ENCODE results near the gene EIF2AK2. TPM values are rescaled to one million over a fixed set of nuclear protein-coding genes. Genes with fewer than 3 reads are reported as not detected.
"Not testable (repeated sequence)": the region's sequence is repeated elsewhere in the genome, so short reads cannot be mapped to it uniquely, and the experiment has no call there.

Gene EIF2AK2
- 10 to 100 TPM; 18.6 to 31.1 (median 24.2) TPM for total RNA-seq
- 1 to 10 TPM; 2.4 to 5.7 TPM for polyA plus RNA-seq
- long read RNA-seq, donor 1, full-length matches to known transcripts: 7 of 15 reads
- long read RNA-seq, donor 1, partial matches to known transcripts: 6 of 15 reads
- long read RNA-seq, donor 1, other reads (novel, unspliced or antisense): 2 of 15 reads
- long read RNA-seq, donor 2, full-length matches to known transcripts: 4 of 31 reads
- long read RNA-seq, donor 2, partial matches to known transcripts: 12 of 31 reads
- long read RNA-seq, donor 2, other reads (novel, unspliced or antisense): 15 of 31 reads
- long read RNA-seq, donor 3, full-length matches to known transcripts: 29 of 49 reads
- long read RNA-seq, donor 3, partial matches to known transcripts: 10 of 49 reads
- long read RNA-seq, donor 3, other reads (novel, unspliced or antisense): 10 of 49 reads

GRCh38 chr2:37156857-37157714 lies at the start of gene EIF2AK2:
Gene EIF2AK2 (minus strand): TSS chr2:37156980. CDS start chr2:37147806, 9,174 bp downstream.
- DNase-seq (peak; percentile 83 to 88), ATAC-seq (peak; percentile 84 to 95 (median 89))
- Histone ChIP-seq H3K9me3 (no peaks in the 10 kb centered on the region), H3K4me1 (peaks cover 4 to 48% (median 16%) of the 10 kb centered on the region in 9 donors), H3K36me3 (peaks cover 0 to 22% (median 0%) of the 10 kb centered on the region in 9 donors), H3K4me3 (peak within 1 kb of the TSS; percentile 69 to 98 (median 90)), H3K27me3 (no peaks in the 10 kb centered on the region), H3K27ac (peak within 1 kb of the TSS; percentile 85 to 96 (median 94))
- intact Hi-C loops (cut with DNase I): loop anchor here in 1 of 10 donors (5.0 kb wide), 1 partner anchor 40 kb away; the partner anchor contains the start of gene CEBPZOS
- WGBS, 2 donors: 10 to 12% methylated on average over 46 to 55 of the region's 55 CpGs
- TF ChIP-seq, protein P1, sequence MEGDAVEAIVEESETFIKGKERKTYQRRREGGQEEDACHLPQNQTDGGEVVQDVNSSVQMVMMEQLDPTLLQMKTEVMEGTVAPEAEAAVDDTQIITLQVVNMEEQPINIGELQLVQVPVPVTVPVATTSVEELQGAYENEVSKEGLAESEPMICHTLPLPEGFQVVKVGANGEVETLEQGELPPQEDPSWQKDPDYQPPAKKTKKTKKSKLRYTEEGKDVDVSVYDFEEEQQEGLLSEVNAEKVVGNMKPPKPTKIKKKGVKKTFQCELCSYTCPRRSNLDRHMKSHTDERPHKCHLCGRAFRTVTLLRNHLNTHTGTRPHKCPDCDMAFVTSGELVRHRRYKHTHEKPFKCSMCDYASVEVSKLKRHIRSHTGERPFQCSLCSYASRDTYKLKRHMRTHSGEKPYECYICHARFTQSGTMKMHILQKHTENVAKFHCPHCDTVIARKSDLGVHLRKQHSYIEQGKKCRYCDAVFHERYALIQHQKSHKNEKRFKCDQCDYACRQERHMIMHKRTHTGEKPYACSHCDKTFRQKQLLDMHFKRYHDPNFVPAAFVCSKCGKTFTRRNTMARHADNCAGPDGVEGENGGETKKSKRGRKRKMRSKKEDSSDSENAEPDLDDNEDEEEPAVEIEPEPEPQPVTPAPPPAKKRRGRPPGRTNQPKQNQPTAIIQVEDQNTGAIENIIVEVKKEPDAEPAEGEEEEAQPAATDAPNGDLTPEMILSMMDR (IDR thresholded peaks at IDR 0.05): no peak

GRCh38 chr2:37205689-37206341 lies 49.0 kb upstream of the EIF2AK2 start:
- Histone ChIP-seq H3K36me3 (peaks cover 0 to 100% (median 86%) of the 10 kb centered on the region in 9 donors), H3K4me3 (no peak overlapping the region), H3K9me3 (peaks cover 0 to 56% (median 17%) of the 10 kb centered on the region in 11 donors), H3K4me1 (no peaks in the 10 kb centered on the region), H3K27ac (no peak overlapping the region), H3K27me3 (no peaks in the 10 kb centered on the region)
- no peak for ATAC-seq
- TF ChIP-seq, protein P1 (IDR thresholded peaks at IDR 0.05): no peak
- WGBS, 2 donors: 90 to 91% methylated on average over 5 of the region's 5 CpGs
- DNase-seq: no peak
- intact Hi-C loops (cut with DNase I): no loop called here

DNA sequence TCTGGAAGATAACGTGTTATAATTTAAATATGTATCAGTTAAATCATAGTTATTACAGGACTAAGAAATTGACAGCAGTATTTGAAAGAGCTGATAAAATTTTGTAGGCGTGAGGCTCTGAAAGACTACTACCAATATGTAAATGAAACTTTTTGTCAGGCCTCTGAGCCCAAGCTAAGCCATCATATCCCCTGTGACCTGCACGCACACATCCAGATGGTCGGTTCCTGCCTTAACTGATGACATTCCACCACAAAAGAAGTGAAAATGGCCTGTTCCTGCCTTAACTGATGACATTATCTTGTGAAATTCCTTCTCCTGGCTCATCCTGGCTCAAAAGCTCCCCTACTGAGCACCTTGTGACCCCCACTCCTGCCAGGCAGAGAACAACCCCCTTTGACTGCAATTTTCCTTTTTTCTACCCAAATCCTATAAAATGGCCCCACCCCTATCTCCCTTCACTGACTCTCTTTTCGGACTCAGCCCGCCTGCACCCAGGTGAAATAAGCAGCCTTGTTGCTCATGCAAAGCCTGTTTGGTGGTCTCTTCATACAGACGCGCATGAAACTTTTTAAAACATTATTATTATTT lies 48.4 kb upstream of the EIF2AK2 start:
- H3K27me3 ChIP-seq; H3K27ac ChIP-seq; DNase-seq; intact Hi-C loops (cut with DNase I); ATAC-seq; H3K4me3 ChIP-seq; H3K4me1 ChIP-seq: not testable (repeated sequence)
- peaks cover 0 to 56% (median 17%) of the 10 kb centered on the region in 11 donors for H3K9me3 ChIP-seq
- WGBS, 2 donors: 79 to 89% methylated on average over 8 of the region's 8 CpGs
- H3K36me3 ChIP-seq: peaks cover 0 to 100% (median 85%) of the 10 kb centered on the region in 9 donors

GRCh38 chr2:37203708-37204107 lies 46.9 kb upstream of the EIF2AK2 start:
- H3K4me1 ChIP-seq: peaks cover 0 to 4% (median 0%) of the 10 kb centered on the region in 9 donors
- intact Hi-C loops (cut with DNase I): no loop called here
- no peak overlapping the region for H3K4me3 ChIP-seq
- peaks cover 0 to 46% (median 10%) of the 10 kb centered on the region in 11 donors for H3K9me3 ChIP-seq
- no peak overlapping the region for H3K27ac ChIP-seq
- no peak for DNase-seq
- TF ChIP-seq, protein P1 (IDR thresholded peaks at IDR 0.05): no peak
- ATAC-seq: no peak
- no peaks in the 10 kb centered on the region for H3K27me3 ChIP-seq
- H3K36me3 ChIP-seq: peaks cover 0 to 92% (median 71%) of the 10 kb centered on the region in 9 donors
- WGBS, 2 donors: 91 to 94% methylated on average over 2 of the region's 2 CpGs
